HepG2 (cell line): ENCODE data around the gene SEMA5B. TPM values are rescaled to one million over a fixed set of nuclear protein-coding genes. Genes with fewer than 3 reads are reported as not detected.

Experiments used
- ATAC-seq: fragments of 200-7000 bp; cut with Tn5 transposase; 3 replicates; pipeline ENCODE4 v1.9.1; 2020; ENCODE audit warnings: mild to moderate bottlenecking, moderate library complexity
- BruUV-seq: library from RNA; stranded (reverse); fragments of 400-500 nt; replicated peaks from 2 replicates; lab custom pipeline; 2021; lab: Mats Ljungman, UMichigan
- CTCF ChIA-PET: fragments of 300-600 bp; formaldehyde crosslinking; extraction: SDS; loops from one replicate; lab custom pipeline; 2021; ENCODE audit warnings: low total read pairs, inconsistent platforms, low intra/inter-chr PET ratio; lab: Yijun Ruan, JAX
- POLR2A ChIA-PET: fragments of 350-600 bp; sonication (Branson Sonifier 250); formaldehyde crosslinking; loops from one replicate; lab custom pipeline; 2020; ENCODE audit warnings: antibody characterized with exemption, inconsistent platforms; lab: Yijun Ruan, JAX
- DNase-seq: peaks from one replicate; pipeline ENCODE4 v3.0.0-alpha.2; 2015; ENCODE audit warnings: low spot score
- FAIRE-seq: peaks from 3 replicates; lab custom pipeline; 2011; peaks lifted over from hg19 to GRCh38; lab: Jason Lieb, UNC
- H2AFZ ChIP-seq: one replicate; pipeline ENCODE4 v1.6.1; 2011; ENCODE audit warnings: low read length, inconsistent platforms
- H3K27ac ChIP-seq: fragments of 300-600 bp; 3 replicates; pipeline ENCODE4 v1.8.0; 2011; ENCODE audit warnings: mixed run types, mild to moderate bottlenecking, mixed read lengths, low read length, inconsistent platforms; ENCODE audit not compliant: insufficient read depth; ENCODE audit errors: extremely low read length
- H3K27me3 ChIP-seq, 2 experiments: fragments of 200-600 bp in 1 of 2; 2 replicates in 1 of 2; 3 replicates in 1 of 2; pipeline versions ENCODE4 v1.6.0 to v1.8.0; 2011; ENCODE audit warnings: low read length in 2 of 2, mild to moderate bottlenecking in 2 of 2, moderate library complexity in 2 of 2, inconsistent platforms in 1 of 2; ENCODE audit not compliant: insufficient read depth in 2 of 2, control insufficient read depth in 1 of 2
- H3K36me3 ChIP-seq, 2 experiments: fragments of 200-600 bp in 1 of 2; replicated peaks in 1 of 2; 2 replicates in 1 of 2; 3 replicates in 1 of 2; pipeline versions ENCODE4 v1.5.1 to v1.8.0; 2011; ENCODE audit warnings: low read length in 2 of 2, inconsistent platforms in 1 of 2; ENCODE audit not compliant: insufficient read depth in 2 of 2, control insufficient read depth in 1 of 2
- H3K4me1 ChIP-seq: 2 replicates; pipeline ENCODE4 v1.5.1; 2012; ENCODE audit warnings: low read length, inconsistent platforms; ENCODE audit not compliant: insufficient read depth
- H3K4me2 ChIP-seq: 2 replicates; pipeline ENCODE4 v1.6.0; 2011; ENCODE audit warnings: low read depth, low read length, inconsistent platforms
- H3K4me3 ChIP-seq, 3 experiments: fragments of 200-600 bp in 1 of 3; sonication (generic), shearing (Covaris generic) in 1 of 3; replicated peaks in 1 of 3; 2 replicates each; pipeline ENCODE4 v1.5.1; 2011 to 2016; ENCODE audit warnings: low read length in 3 of 3, inconsistent platforms in 2 of 3, low read depth in 2 of 3, mild to moderate bottlenecking in 2 of 3, control low read depth in 1 of 3, mixed read lengths in 1 of 3; ENCODE audit not compliant: insufficient read depth in 1 of 3
- H3K79me2 ChIP-seq: one replicate; pipeline ENCODE4 v1.6.1; 2011; ENCODE audit warnings: low read length, inconsistent platforms; ENCODE audit not compliant: insufficient read depth
- H3K9ac ChIP-seq: 2 replicates; pipeline ENCODE4 v1.6.0; 2011; ENCODE audit warnings: mild to moderate bottlenecking, low read depth, low read length, inconsistent platforms; ENCODE audit not compliant: insufficient read depth
- H3K9me3 ChIP-seq: 2 replicates; pipeline ENCODE4 v1.5.1; 2012; ENCODE audit warnings: mild to moderate bottlenecking, low read length
- H4K20me1 ChIP-seq: 2 replicates; pipeline ENCODE4 v1.6.0; 2011; ENCODE audit warnings: inconsistent platforms, mild to moderate bottlenecking, low read length, moderate library complexity; ENCODE audit not compliant: insufficient read depth
- ARID3A ChIP-seq: IDR thresholded peaks from 2 replicates; pipeline ENCODE4 v1.6.1; 2012; ENCODE audit warnings: low read depth, low read length, improper control_type of control experiment
- ATF7-NPFF ChIP-seq: sonication (generic); formaldehyde crosslinking; IDR thresholded peaks from 2 replicates; pipeline ENCODE4 v1.8.1; 2023; ENCODE audit warnings: mild to moderate bottlenecking, low read depth, missing genetic modification reagents, moderate library complexity
- CCAR2 ChIP-seq: fragments of 200-400 bp; formaldehyde crosslinking; optimal IDR thresholded peaks from 2 replicates; pipeline ENCODE3; 2018; ENCODE audit warnings: low read depth, mild to moderate bottlenecking, low read length, moderate library complexity
- DMTF1 ChIP-seq: sonication (generic); formaldehyde crosslinking; IDR thresholded peaks from 2 replicates; pipeline ENCODE4 v1.4.0; 2020; ENCODE audit warnings: mild to moderate bottlenecking, missing genetic modification reagents
- GPBP1L1 ChIP-seq: sonication (generic); formaldehyde crosslinking; IDR thresholded peaks from 2 replicates; pipeline ENCODE4 v1.5.0; 2020; ENCODE audit warnings: mild to moderate bottlenecking, missing genetic modification reagents
- KDM3A ChIP-seq: IDR thresholded peaks from 2 replicates; pipeline ENCODE4 v1.6.1; 2018; ENCODE audit warnings: low read depth, missing compliant biosample characterization
- NR2C2 ChIP-seq: sonication (generic); formaldehyde crosslinking; IDR thresholded peaks from 2 replicates; pipeline ENCODE4 v1.4.0; 2020; ENCODE audit warnings: missing genetic modification reagents, mild to moderate bottlenecking, moderate library complexity, borderline replicate concordance
- POLR2AphosphoS2 ChIP-seq: IDR thresholded peaks from 2 replicates; pipeline ENCODE4 v1.6.1; 2011; ENCODE audit warnings: low read depth, low read length, improper control_type of control experiment
- PRMT3 ChIP-seq: sonication (generic); formaldehyde crosslinking; IDR thresholded peaks from 2 replicates; pipeline ENCODE4 v1.8.1; 2022; ENCODE audit warnings: low read depth, mild to moderate bottlenecking, moderate library complexity, missing genetic modification reagents, borderline replicate concordance
- ZFP90 ChIP-seq: sonication (generic); formaldehyde crosslinking; IDR thresholded peaks from 2 replicates; pipeline ENCODE4 v1.8.0; 2022; ENCODE audit warnings: missing genetic modification reagents, mild to moderate bottlenecking, inconsistent platforms, borderline replicate concordance
- ZFYVE20 ChIP-seq: sonication (generic); formaldehyde crosslinking; IDR thresholded peaks from 2 replicates; pipeline ENCODE4 v1.8.0; 2023; ENCODE audit warnings: low read depth, mild to moderate bottlenecking, moderate library complexity, missing genetic modification reagents, borderline replicate concordance
- ZNF143 ChIP-seq: sonication (generic); formaldehyde crosslinking; IDR thresholded peaks from 2 replicates; pipeline ENCODE4 v1.4.0; 2020; ENCODE audit warnings: missing genetic modification reagents
- ZNF331 ChIP-seq: sonication (generic); formaldehyde crosslinking; IDR thresholded peaks from 2 replicates; pipeline ENCODE4 v1.4.0; 2020; ENCODE audit warnings: missing genetic modification reagents
- ZNF33A ChIP-seq: sonication (generic); formaldehyde crosslinking; IDR thresholded peaks from 2 replicates; pipeline ENCODE4 v1.5.1; 2020; ENCODE audit warnings: missing genetic modification reagents, mild to moderate bottlenecking, moderate library complexity, borderline replicate concordance
- ZNF512 ChIP-seq: sonication (generic); formaldehyde crosslinking; IDR thresholded peaks from 2 replicates; pipeline ENCODE4 v1.4.0; 2020; ENCODE audit warnings: mild to moderate bottlenecking, missing genetic modification reagents
- ZNF546 ChIP-seq: sonication (generic); formaldehyde crosslinking; conservative IDR thresholded peaks from 2 replicates; pipeline ENCODE4 v1.8.1; 2023; ENCODE audit warnings: mild to moderate bottlenecking, missing genetic modification reagents
- ZNF616 ChIP-seq: sonication (generic); formaldehyde crosslinking; IDR thresholded peaks from 2 replicates; pipeline ENCODE4 v1.5.0; 2020; ENCODE audit warnings: low read depth, mild to moderate bottlenecking, missing genetic modification reagents
- ZNF75D ChIP-seq: sonication (generic); formaldehyde crosslinking; IDR thresholded peaks from 2 replicates; pipeline ENCODE4 v1.8.1; 2023; ENCODE audit warnings: missing genetic modification reagents, mild to moderate bottlenecking, borderline replicate concordance
- ZSCAN25 ChIP-seq: sonication (generic); formaldehyde crosslinking; IDR thresholded peaks from 2 replicates; pipeline ENCODE4 v1.8.0; 2022; ENCODE audit warnings: mild to moderate bottlenecking, missing genetic modification reagents
- WGBS: methylation state at CpG from one replicate; pipeline ENCODE4 v1.1.6; 2017; ENCODE audit warnings: low lambda C conversion rate; 5-methylcytosine and 5-hydroxymethylcytosine counted together
- in situ Hi-C: cut with HindIII; loops from 2 replicates; pipeline ENCODE4 v1.10.0; 2017; ENCODE audit warnings: low pct_unique_long_range_greater_than_20kb; ENCODE audit not compliant: extremely low pct_ligation_motif_present
- intact Hi-C: fragments of 100-400 bp; cut with micrococcal nuclease; formaldehyde crosslinking; loops from one replicate; pipeline ENCODE4 v1.10.0; 2022; ENCODE audit not compliant: unreplicated experiment
- polyA plus RNA-seq, 8 experiments: library from polyadenylated mRNA; depleted of rRNA in 3 of 8; stranded (reverse) in 7 of 8; unstranded in 1 of 8; fragments of >200 nt; fragmentation: Illumina TruSeq in 4 of 8; extraction: Trizol in 4 of 8; gene quantifications; 2 replicates each; pipeline versions ENCODE4 v1.2.1 to v1.2.3, GENCODE V29; 2011 to 2016; ENCODE audit warnings: low read depth in 4 of 8, missing spikeins in 1 of 8, mixed read lengths in 1 of 8; ENCODE audit not compliant: insufficient read depth in 1 of 8
- total RNA-seq, 5 experiments: library from RNA; depleted of rRNA; stranded (reverse); fragments of >200 nt; fragmentation: Illumina TruSeq; extraction: Trizol; gene quantifications; 2 replicates each; pipeline ENCODE4 v1.2.3, GENCODE V29; 2016; ENCODE audit warnings: low read depth in 1 of 5

Gene SEMA5B
- total and polyA plus RNA-seq, 2 of the 13 experiments (the other 11 are each of a cell fraction or from before 2014, with no cell fraction given) = not detected

GRCh38 chr3:122960652-122961051 is 66.9 kb downstream of the SEMA5B start:
- Histone ChIP-seq H2AFZ (no peak overlapping the region), H4K20me1 (no peaks in the 10 kb centered on the region), H3K27ac (no peak overlapping the region), H3K9ac (no peak overlapping the region), H3K4me2 (no peak overlapping the region), H3K4me3 (no peak overlapping the region), H3K9me3 (no peaks in the 10 kb centered on the region), H3K27me3 (peaks cover 7 to 69% of the 10 kb centered on the region in 2 experiments; a peak in 3 of 5 replicates), H3K4me1 (no peaks in the 10 kb centered on the region), H3K36me3 (no peaks in the 10 kb centered on the region), H3K79me2 (no peaks in the 10 kb centered on the region)
- no TSS peak for BruUV-seq
- ATAC-seq (no peak), DNase-seq (no peak), FAIRE-seq (no peak)
- WGBS = 32% methylated on average over 4 of the region's 4 CpGs
- POLR2A ChIA-PET = no interaction called here
- CTCF ChIA-PET = no interaction called here
- intact Hi-C loops (no loop called here), in situ Hi-C loops (no loop called here)
- TF ChIP-seq POLR2AphosphoS2 = no peak
- TF ChIP-seq ZNF546 (CRISPR knock-in tag) = no peak
- no peak for TF ChIP-seq ZNF33A (CRISPR knock-in tag)
- TF ChIP-seq ARID3A = no peak
- TF ChIP-seq ZSCAN25 (CRISPR knock-in tag) = no peak
- no peak for TF ChIP-seq ZNF512
- TF ChIP-seq ZFYVE20 (CRISPR knock-in tag) = no peak
- no peak for TF ChIP-seq ZFP90 (CRISPR knock-in tag)
- no peak for TF ChIP-seq DMTF1 (CRISPR knock-in tag)
- no peak for TF ChIP-seq ZNF616 (CRISPR knock-in tag)
- no peak for TF ChIP-seq NR2C2
- TF ChIP-seq ZNF75D = no peak
- no peak for TF ChIP-seq CCAR2
- TF ChIP-seq ZNF331 (CRISPR knock-in tag) = no peak
- TF ChIP-seq PRMT3 (CRISPR knock-in tag) = no peak
- no peak for TF ChIP-seq KDM3A (CRISPR knock-in tag)
- TF ChIP-seq ATF7-NPFF = no peak
- no peak for TF ChIP-seq GPBP1L1 (CRISPR knock-in tag)
- no peak for TF ChIP-seq ZNF143 (CRISPR knock-in tag)
